ENCODE results near the gene STK40.

Gene STK40

DNA sequence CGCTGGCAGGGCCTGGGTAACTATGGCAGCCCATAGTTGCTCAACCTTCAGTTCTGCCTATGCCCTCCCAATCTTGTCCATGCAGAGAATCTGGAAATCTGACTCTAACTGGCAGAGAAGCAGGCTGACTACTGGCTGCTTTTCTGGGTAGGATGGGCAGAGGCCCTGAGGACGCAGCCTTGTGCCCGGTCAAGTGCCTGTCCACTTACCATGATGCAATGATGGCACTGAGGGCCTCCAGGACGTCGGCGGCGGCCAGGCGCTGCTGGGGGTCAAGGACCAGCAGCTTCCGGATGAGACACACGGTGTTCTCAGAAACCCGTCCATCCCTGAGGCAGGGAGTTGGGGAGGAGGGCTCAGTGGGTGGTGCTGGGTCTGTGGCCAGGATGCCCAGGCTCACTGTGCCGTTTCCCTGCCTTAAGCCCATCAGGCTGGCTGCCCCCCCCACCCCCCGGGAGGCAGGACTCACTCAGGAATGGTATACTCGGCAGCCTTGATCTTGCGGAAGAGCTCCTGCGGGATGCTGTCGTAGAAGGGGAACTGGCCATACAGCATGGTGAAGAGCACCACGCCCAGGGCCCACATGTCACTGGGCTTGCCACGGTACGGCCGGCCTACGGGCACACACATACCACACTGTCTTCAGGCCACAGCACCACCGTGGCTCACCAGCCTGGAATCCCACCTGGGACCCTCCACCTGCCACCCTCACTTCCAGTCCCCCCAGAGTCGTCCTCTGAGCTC, 41.9 kb downstream of the STK40 start:
- no peak for DNase-seq

GRCh38 chr1:36342426-36343185, 43.1 kb downstream of the STK40 start:
- no peak for DNase-seq

DNA sequence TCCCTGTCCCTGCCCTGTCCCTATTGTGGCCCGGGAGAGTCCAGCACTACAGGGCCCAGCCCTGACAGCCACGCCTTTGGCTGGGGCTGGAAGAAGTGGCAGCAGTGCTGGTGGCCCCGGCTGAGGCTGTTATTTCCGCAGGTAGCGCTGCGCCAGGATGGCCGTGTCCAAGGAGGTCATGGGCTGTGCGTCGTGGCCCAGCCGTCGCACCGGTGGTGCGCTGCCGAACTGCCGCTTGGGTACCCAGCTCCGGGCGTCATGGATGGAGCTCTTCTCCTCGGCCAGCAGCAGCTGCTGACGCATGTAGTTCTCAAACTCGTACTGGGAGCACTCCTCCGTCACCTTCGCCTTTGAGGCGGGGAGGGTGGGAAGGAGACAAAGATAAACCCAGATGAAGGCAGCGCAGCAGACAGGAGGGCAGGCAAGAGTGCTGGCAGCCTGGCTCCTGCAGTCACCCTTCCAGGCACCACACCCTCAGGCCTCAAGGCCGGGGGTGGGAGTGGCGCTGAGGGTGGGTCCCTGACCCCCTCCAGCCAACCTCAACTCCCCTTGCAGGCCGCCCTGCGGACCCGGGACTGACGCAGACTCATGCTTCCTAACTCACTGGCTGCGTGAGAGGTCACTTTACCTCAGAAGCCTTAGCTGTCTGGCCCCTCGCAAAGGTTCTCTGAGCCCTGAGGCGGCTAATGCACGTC, 44.0 kb downstream of the STK40 start:
- DNase-seq: no peak

- no peak for DNase-seq
These were observed 46.1 kb downstream of the STK40 start for GRCh38 chr1:36339615-36340014.

GRCh38 chr1:36339215-36339614, 46.5 kb downstream of the STK40 start:
- no peak for DNase-seq

GRCh38 chr1:36337830-36338229, 47.9 kb downstream of the STK40 start:
- DNase-seq: no peak

DNA sequence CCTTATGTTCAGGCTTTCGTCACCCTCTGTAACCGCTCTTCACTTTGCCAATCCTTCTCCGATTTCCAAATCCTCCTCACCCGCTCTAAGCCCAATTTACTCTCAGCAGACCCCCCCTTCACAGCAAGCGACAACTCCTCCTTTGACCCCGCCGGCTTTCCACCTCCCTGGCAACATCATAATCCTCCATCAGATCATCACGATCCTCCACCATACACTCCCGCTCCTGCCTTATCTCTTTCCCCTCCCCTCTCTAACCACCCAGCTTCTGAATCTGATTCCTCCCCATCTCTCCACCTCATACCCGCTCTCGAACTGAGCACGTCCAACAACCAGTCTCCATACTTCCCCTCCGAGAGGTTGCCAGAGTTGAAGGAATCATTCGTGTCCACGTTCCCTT, 54.8 kb downstream of the STK40 start:
- DNase-seq: no peak

GRCh38 chr1:36329817-36330216, 55.9 kb downstream of the STK40 start:
- no peak for DNase-seq

GRCh38 chr1:36328713-36329112, 57.0 kb downstream of the STK40 start:
- no peak for DNase-seq

DNA sequence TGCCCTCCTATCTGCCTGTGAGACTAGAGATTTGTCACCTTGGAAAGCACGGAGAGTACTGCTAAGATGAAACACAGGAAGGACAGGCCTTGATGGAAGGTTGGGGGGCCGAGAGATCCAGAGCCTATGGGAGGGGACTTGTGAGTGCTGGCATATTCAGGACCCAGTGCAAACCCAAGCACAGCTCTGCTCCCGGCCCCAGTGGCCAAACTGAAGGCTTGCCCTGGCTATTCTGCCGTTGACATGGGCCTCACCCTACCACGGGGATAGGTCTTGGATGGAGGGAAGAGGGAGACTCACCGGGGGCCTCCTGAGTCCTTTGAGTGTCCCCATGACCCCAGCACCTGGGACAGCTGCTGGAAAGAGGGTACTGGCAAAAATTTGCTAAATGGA, 57.6 kb downstream of the STK40 start:
- no peak for DNase-seq

- no peak for DNase-seq
These were observed 58.2 kb downstream of the STK40 start for GRCh38 chr1:36327421-36328087.

DNA sequence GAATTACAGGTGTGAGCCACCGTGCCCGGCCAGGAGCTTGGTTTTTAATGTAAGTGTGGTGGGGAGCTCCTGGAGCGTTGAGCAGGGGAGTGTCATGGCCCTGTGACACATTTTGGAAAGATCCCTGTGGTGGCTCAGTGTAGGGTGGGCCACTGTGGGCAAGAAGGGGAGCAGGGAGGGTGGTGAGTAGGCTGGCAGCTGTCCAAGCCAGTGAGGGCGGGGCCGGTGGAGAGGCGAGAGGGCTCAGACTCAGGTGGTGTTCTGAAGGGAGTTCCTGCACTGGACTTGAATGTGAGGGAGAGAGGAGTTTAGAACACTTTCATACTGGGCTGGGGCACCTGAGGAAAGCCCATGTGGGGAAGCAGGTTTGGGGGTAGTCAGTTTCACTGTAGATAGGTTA, 59.2 kb downstream of the STK40 start:
- DNase-seq: no peak

DNA sequence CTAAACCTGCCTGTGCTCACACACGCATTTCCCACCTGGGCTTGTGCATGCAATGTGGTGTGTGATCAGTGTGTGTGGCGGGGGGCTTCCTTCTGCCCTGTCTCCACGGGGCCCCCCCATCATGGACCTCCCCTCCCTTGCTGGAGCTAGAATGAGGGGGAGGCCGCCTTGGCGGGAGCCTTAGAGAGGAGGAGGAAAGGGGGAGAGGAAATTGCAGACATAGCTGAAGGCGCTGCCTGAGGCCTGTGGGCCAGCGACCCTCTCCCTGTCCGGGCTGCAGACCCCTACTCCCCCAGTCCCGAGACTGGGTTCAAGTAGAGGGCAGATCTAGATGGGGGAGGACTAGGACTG, 61.4 kb downstream of the STK40 start:
- no peak for DNase-seq

GRCh38 chr1:36323636-36324352, 61.9 kb downstream of the STK40 start, which contains the start of gene EVA1B:
Gene EVA1B (minus strand): TSS chr1:36323645. CDS start chr1:36323037, 608 bp downstream.
- DNase-seq: no peak

- no peak for DNase-seq
These were observed 62.7 kb downstream of the STK40 start for GRCh38 chr1:36322786-36323635.

- no peak for DNase-seq
These were observed 63.5 kb downstream of the STK40 start for GRCh38 chr1:36322041-36322785.

GRCh38 chr1:36321119-36321951, 64.4 kb downstream of the STK40 start:
- DNase-seq: no peak

DNA sequence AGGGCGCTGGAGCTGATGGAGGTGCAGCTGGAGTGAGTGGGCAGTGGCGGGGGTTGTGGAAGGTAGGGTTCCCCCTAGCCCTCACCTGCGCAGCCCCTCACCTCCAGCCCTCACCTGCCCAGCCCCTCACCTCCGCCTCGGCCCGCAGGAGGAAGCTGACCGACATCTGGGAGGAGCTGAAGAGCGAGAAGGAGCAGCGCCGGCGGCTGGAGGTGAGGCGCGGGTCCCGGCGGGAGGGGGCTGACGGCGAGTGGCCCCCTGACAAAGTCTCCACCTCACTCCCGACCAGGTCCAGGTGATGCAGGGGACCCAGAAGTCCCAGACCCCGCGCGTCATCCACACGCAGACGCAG, 65.0 kb downstream of the STK40 start:
- DNase-seq: no peak

- no peak for DNase-seq
These were observed 65.4 kb downstream of the STK40 start for GRCh38 chr1:36320291-36320761.

DNA sequence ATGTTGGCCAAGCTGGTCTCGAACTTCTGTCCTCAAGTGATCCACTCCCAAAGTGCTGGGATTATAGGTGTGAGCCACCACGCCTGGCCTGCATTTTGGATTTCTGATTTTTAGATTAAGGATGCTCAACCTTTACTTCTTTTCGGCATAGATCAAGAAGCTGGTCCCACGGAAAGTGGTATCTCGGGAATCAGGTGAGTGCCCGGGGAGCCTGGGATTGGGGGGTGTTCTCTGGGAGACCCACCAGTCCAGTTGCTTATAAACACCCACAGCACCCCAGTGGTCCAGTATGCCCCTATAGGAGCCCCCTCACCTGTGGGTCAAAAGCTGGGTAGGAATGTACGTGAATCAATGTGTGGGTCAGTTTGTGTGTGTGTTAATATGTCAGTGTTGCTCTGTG, 76.3 kb downstream of the STK40 start:
- no peak for DNase-seq
